ENCODE results near the gene USP6NL.

USP6NL gene

GRCh38 chr10:11588873-11589574 is 22.4 kb downstream of the USP6NL start:
- DNase-seq, result no peak

GRCh38 chr10:11587722-11588259 is 23.7 kb downstream of the USP6NL start:
- no peak for DNase-seq

GRCh38 chr10:11586170-11586569 is 25.3 kb downstream of the USP6NL start:
- no peak for DNase-seq

- no peak for DNase-seq
Observed at GRCh38 chr10:11581213-11581612, 30.2 kb downstream of the USP6NL start.

GRCh38 chr10:11579885-11580284 is 31.6 kb downstream of the USP6NL start:
- no peak for DNase-seq

GRCh38 chr10:11578802-11579255 is 32.6 kb downstream of the USP6NL start:
- no peak for DNase-seq

GRCh38 chr10:11576092-11576809 is 35.2 kb downstream of the USP6NL start:
- no peak for DNase-seq

- DNase-seq, result no peak
Observed at GRCh38 chr10:11573497-11573896, 38.0 kb downstream of the USP6NL start.

- DNase-seq, result no peak
Observed at GRCh38 chr10:11570751-11571150, 40.7 kb downstream of the USP6NL start.

- DNase-seq, result no peak
Observed at GRCh38 chr10:11569471-11569870, 42.0 kb downstream of the USP6NL start.

GRCh38 chr10:11568578-11568977 is 42.9 kb downstream of the USP6NL start:
- DNase-seq, result no peak

GRCh38 chr10:11564741-11565140 is 46.7 kb downstream of the USP6NL start:
- DNase-seq, result no peak

- no peak for DNase-seq
Observed at GRCh38 chr10:11563936-11564335, 47.5 kb downstream of the USP6NL start.

GRCh38 chr10:11562888-11563287 is 48.6 kb downstream of the USP6NL start:
- DNase-seq, result no peak

GRCh38 chr10:11560076-11560709 is 51.3 kb downstream of the USP6NL start:
- no peak for DNase-seq

GRCh38 chr10:11557967-11558366 is 53.5 kb downstream of the USP6NL start:
- no peak for DNase-seq

- no peak for DNase-seq
Observed at GRCh38 chr10:11557513-11557912, 53.9 kb downstream of the USP6NL start.

- DNase-seq, result no peak
Observed at GRCh38 chr10:11555556-11555955, 55.9 kb downstream of the USP6NL start.

GRCh38 chr10:11553773-11554381 is 57.6 kb downstream of the USP6NL start:
- DNase-seq, result no peak

GRCh38 chr10:11551916-11552602 is 59.4 kb downstream of the USP6NL start:
- DNase-seq, result no peak

- DNase-seq, result no peak
Observed at GRCh38 chr10:11551104-11551503, 60.3 kb downstream of the USP6NL start.

GRCh38 chr10:11548768-11549099 is 62.7 kb downstream of the USP6NL start:
- no peak for DNase-seq
